HG02678 (cell line): ENCODE results near the gene KCTD19.

ENCODE experiments used
- ATAC-seq: cut with Tn5 transposase; IDR thresholded peaks from one replicate; pipeline ENCODE4 v1.9.1; 2021; ENCODE audit warnings: mild to moderate bottlenecking, moderate library complexity; ENCODE audit not compliant: unreplicated experiment

Gene KCTD19

GRCh38 chr16:67283826-67284555 lies 42.5 kb downstream of the KCTD19 start:
- ATAC-seq = no peak

- no peak for ATAC-seq
Observed at GRCh38 chr16:67283039-67283825, 43.3 kb downstream of the KCTD19 start.

- no peak for ATAC-seq
Observed at GRCh38 chr16:67282447-67282805, 44.1 kb downstream of the KCTD19 start.

GRCh38 chr16:67281536-67282446 lies 44.8 kb downstream of the KCTD19 start:
- no peak for ATAC-seq

GRCh38 chr16:67280090-67281015 lies 46.2 kb downstream of the KCTD19 start:
- no peak for ATAC-seq

- ATAC-seq = peak; percentile 87
Observed at GRCh38 chr16:67279296-67280089, 47.0 kb downstream of the KCTD19 start, which contains the start of gene PLEKHG4. Gene PLEKHG4, plus strand, starts transcription at chr16:67279532. Its CDS starts 513 bp downstream, at chr16:67280045.

GRCh38 chr16:67278773-67279295 lies 47.7 kb downstream of the KCTD19 start:
- ATAC-seq = peak; percentile 29

- ATAC-seq = no peak
Observed at GRCh38 chr16:67277999-67278772, 48.4 kb downstream of the KCTD19 start.

GRCh38 chr16:67277294-67277998 lies 49.1 kb downstream of the KCTD19 start:
- ATAC-seq = no peak

- no peak for ATAC-seq
Observed at GRCh38 chr16:67275321-67275720, 51.2 kb downstream of the KCTD19 start.

GRCh38 chr16:67271446-67271845 lies 55.1 kb downstream of the KCTD19 start:
- no peak for ATAC-seq

- no peak for ATAC-seq
Observed at GRCh38 chr16:67270931-67271338, 55.6 kb downstream of the KCTD19 start.

- no peak for ATAC-seq
Observed at GRCh38 chr16:67269766-67270165, 56.8 kb downstream of the KCTD19 start.

- ATAC-seq = no peak
Observed at GRCh38 chr16:67268136-67268579, 58.4 kb downstream of the KCTD19 start.

- no peak for ATAC-seq
Observed at GRCh38 chr16:67265834-67266233, 60.7 kb downstream of the KCTD19 start.

- ATAC-seq = no peak
Observed at GRCh38 chr16:67264866-67265265, 61.7 kb downstream of the KCTD19 start.

GRCh38 chr16:67264277-67264676 lies 62.3 kb downstream of the KCTD19 start:
- ATAC-seq = no peak

- no peak for ATAC-seq
Observed at GRCh38 chr16:67263201-67263600, 63.3 kb downstream of the KCTD19 start.
